Measurements from ENCODE around the gene ZNF275. TPM values are rescaled to one million over a fixed set of nuclear protein-coding genes. Genes with fewer than 3 reads are reported as not detected.
"Not testable (repeated sequence)": the region's sequence is repeated elsewhere in the genome, so short reads cannot be mapped to it uniquely, and the experiment has no call there.

Gene ZNF275
- polyA plus RNA-seq, 1 donor from 2014 or later, result 6.0 TPM

GRCh38 chrX:153384390-153384789, 50.4 kb downstream of the ZNF275 start:
- Histone ChIP-seq H3F3A (ENCODE audit: insufficient read depth, low read length, poor library complexity, severe bottlenecking) (no peaks in the 10 kb centered on the region), H3K9me3 (ENCODE audit: low read length) (no peaks in the 10 kb centered on the region), H3K27me3 (ENCODE audit: insufficient read depth, low read depth, low read length) (no peaks in the 10 kb centered on the region), H3K4me3 (ENCODE audit: low read length) (no peak overlapping the region), H4K20me1 (ENCODE audit: insufficient read depth) (no peaks in the 10 kb centered on the region), H2AFZ (ENCODE audit: low read depth, low read length) (no peak overlapping the region), H3K36me3 (ENCODE audit: insufficient read depth, low read length) (no peaks in the 10 kb centered on the region), H3K9me2 (ENCODE audit: insufficient read depth, low read length) (no peaks in the 10 kb centered on the region), H3K27ac (ENCODE audit: low read length) (no peak overlapping the region), H3K4me2 (ENCODE audit: low read length) (no peak overlapping the region), H3K9ac (ENCODE audit: low read length) (no peak overlapping the region), H3K79me2 (replicated peaks; ENCODE audit: insufficient read depth, low read length) (no peaks in the 10 kb centered on the region)
- TF ChIP-seq RAD21 (conservative IDR thresholded peaks at IDR 0.05), result no peak
- TF ChIP-seq SMC3 (conservative IDR thresholded peaks at IDR 0.05; ENCODE audit: poor library complexity), result no peak
- no peak for TF ChIP-seq TAF1 (IDR thresholded peaks at IDR 0.05; ENCODE audit: low read depth)
- TF ChIP-seq REST (IDR thresholded peaks at IDR 0.05; ENCODE audit: borderline replicate concordance), result no peak
- TF ChIP-seq CTCF (IDR thresholded peaks at IDR 0.05; ENCODE audit: poor library complexity, severe bottlenecking), result no peak

GRCh38 chrX:153384973-153385372, 51.0 kb downstream of the ZNF275 start:
- not testable (repeated sequence) for H3K79me2 ChIP-seq (replicated peaks; ENCODE audit: insufficient read depth, low read length); H3K27me3 ChIP-seq (ENCODE audit: insufficient read depth, low read depth, low read length); H3K9me2 ChIP-seq (ENCODE audit: insufficient read depth, low read length); H3K9ac ChIP-seq (ENCODE audit: low read length); H3K4me2 ChIP-seq (ENCODE audit: low read length); H3K36me3 ChIP-seq (ENCODE audit: insufficient read depth, low read length); H3K27ac ChIP-seq (ENCODE audit: low read length); H4K20me1 ChIP-seq (ENCODE audit: insufficient read depth); H3K4me3 ChIP-seq (ENCODE audit: low read length); H3F3A ChIP-seq (ENCODE audit: insufficient read depth, low read length, poor library complexity, severe bottlenecking); H3K9me3 ChIP-seq (ENCODE audit: low read length); H2AFZ ChIP-seq (ENCODE audit: low read depth, low read length)

- no peak overlapping the region for H2AFZ ChIP-seq (ENCODE audit: low read depth, low read length)
- no peaks in the 10 kb centered on the region for H3K27me3 ChIP-seq (ENCODE audit: insufficient read depth, low read depth, low read length)
- H3K4me2 ChIP-seq (ENCODE audit: low read length), result no peak overlapping the region
- no peaks in the 10 kb centered on the region for H3K36me3 ChIP-seq (ENCODE audit: insufficient read depth, low read length)
- no peak overlapping the region for H3K27ac ChIP-seq (ENCODE audit: low read length)
- H3F3A ChIP-seq (ENCODE audit: insufficient read depth, low read length, poor library complexity, severe bottlenecking), result no peaks in the 10 kb centered on the region
- no peak overlapping the region for H3K9ac ChIP-seq (ENCODE audit: low read length)
- no peaks in the 10 kb centered on the region for H4K20me1 ChIP-seq (ENCODE audit: insufficient read depth)
- no peaks in the 10 kb centered on the region for H3K79me2 ChIP-seq (replicated peaks; ENCODE audit: insufficient read depth, low read length)
- no peak overlapping the region for H3K4me3 ChIP-seq (ENCODE audit: low read length)
- no peaks in the 10 kb centered on the region for H3K9me2 ChIP-seq (ENCODE audit: insufficient read depth, low read length)
- TF ChIP-seq RAD21 (conservative IDR thresholded peaks at IDR 0.05) (no peak), REST (IDR thresholded peaks at IDR 0.05; ENCODE audit: borderline replicate concordance) (no peak), EZH2 (IDR thresholded peaks at IDR 0.05; ENCODE audit: borderline replicate concordance, insufficient read depth, low read length, poor library complexity, severe bottlenecking) (no peak), TAF1 (IDR thresholded peaks at IDR 0.05; ENCODE audit: low read depth) (no peak), SMC3 (conservative IDR thresholded peaks at IDR 0.05; ENCODE audit: poor library complexity) (no peak), CTCF (IDR thresholded peaks at IDR 0.05; ENCODE audit: poor library complexity, severe bottlenecking) (no peak), POLR2AphosphoS5 (IDR thresholded peaks at IDR 0.05) (no peak), EP300 (conservative IDR thresholded peaks at IDR 0.05; ENCODE audit: poor library complexity, severe bottlenecking) (no peak), MXI1 (conservative IDR thresholded peaks at IDR 0.05; ENCODE audit: poor library complexity, severe bottlenecking) (no peak)
- no peaks in the 10 kb centered on the region for H3K9me3 ChIP-seq (ENCODE audit: low read length)
These were observed 52.1 kb downstream of the ZNF275 start for GRCh38 chrX:153386097-153386496.
